CD4-positive, alpha-beta T cell treated with Interferon gamma for 1 hour (primary cell): ENCODE results near the gene PILRA.
"Not testable (repeated sequence)": the region's sequence is repeated elsewhere in the genome, so short reads cannot be mapped to it uniquely, and the experiment has no call there.

Experiments used
- DNase-seq: peaks from one replicate; pipeline ENCODE4 v3.0.0-alpha.2; 2020

The PILRA gene

DNA sequence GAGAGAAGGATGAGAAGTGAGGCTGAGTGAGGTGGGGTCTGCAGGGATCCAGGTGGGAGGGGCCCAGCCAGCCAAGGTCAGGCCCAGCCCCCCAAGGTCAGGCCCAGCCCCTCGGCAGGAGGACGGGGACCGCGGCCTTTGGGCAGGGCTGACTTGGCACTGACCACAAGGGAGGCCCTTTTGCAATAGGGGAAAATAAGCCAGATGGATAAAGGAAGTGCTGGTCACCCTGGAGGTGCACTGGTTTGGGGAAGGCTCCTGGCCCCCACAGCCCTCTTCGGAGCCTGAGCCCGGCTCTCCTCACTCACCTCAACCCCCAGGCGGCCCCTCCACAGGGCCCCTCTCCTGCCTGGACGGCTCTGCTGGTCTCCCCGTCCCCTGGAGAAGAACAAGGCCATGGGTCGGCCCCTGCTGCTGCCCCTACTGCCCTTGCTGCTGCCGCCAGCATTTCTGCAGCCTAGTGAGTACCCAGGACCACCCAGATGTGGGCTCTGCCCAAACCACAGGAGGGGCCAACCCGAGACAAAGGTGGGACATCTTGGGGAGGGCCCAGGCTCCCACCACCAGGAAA, at the start of gene PILRA:
Gene PILRA, plus strand, starts transcription at position 227 of the 571 bp plus-strand sequence. Its CDS starts 170 bp downstream, at position 397.
- DNase-seq = peak; percentile 53

DNA sequence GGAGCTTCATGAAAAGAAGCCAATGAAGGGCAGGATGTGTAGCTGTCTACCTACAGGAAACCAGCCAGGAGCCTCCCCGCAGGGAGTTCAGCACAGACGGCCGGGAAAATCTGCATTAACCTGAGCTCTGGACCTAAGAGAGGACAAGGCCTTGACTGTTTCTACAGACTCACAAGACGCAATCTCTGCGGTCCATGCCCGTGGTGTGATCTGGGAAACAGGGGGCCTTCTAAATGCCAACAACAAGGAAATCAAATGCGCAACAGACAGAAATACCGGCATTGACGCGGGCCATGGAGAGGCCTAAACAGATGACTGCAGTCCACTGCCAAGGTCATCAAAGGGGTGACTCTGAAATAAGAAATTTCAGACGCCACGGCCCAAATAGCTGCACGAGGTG, 49.1 kb upstream of the PILRA start:
- not testable (repeated sequence) for DNase-seq

DNA sequence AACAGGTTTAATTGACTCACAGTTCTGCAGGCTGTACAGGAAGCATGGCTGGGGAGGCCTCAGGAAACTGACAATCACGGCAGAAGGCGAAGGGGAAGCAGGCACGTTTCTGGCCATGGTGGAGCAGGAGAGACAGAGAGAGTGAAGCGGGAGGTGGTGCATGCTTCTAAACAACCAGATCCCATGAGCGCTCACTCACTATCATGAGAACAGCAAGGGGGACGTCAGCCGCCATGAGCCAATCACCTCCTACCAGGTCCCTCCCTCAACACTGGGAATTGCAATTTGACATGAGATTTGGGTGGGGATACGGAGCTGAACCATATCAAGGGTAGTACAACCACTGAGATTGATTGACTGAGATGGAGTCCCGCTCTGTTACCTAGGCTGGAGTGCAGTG, 47.6 kb upstream of the PILRA start:
- DNase-seq = not testable (repeated sequence)

DNA sequence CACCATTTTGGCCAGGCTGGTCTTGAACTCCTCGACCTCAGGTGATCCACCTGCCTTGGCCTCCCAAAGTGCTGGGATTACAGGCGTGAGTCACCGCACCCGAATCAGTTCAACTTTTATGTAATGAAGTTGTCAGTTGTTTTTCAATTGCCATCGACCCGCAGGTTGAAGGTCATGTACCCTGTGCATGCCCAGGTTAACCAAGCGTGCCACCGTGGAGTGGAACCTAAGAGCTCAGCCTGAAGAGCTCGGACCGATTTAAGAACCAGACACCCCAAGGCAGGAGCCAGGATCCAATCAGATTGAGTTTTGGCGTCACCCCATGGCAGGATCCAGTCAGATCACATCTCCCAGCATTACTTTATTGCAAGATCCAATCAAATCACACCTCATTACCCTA, 46.4 kb upstream of the PILRA start:
- not testable (repeated sequence) for DNase-seq

DNA sequence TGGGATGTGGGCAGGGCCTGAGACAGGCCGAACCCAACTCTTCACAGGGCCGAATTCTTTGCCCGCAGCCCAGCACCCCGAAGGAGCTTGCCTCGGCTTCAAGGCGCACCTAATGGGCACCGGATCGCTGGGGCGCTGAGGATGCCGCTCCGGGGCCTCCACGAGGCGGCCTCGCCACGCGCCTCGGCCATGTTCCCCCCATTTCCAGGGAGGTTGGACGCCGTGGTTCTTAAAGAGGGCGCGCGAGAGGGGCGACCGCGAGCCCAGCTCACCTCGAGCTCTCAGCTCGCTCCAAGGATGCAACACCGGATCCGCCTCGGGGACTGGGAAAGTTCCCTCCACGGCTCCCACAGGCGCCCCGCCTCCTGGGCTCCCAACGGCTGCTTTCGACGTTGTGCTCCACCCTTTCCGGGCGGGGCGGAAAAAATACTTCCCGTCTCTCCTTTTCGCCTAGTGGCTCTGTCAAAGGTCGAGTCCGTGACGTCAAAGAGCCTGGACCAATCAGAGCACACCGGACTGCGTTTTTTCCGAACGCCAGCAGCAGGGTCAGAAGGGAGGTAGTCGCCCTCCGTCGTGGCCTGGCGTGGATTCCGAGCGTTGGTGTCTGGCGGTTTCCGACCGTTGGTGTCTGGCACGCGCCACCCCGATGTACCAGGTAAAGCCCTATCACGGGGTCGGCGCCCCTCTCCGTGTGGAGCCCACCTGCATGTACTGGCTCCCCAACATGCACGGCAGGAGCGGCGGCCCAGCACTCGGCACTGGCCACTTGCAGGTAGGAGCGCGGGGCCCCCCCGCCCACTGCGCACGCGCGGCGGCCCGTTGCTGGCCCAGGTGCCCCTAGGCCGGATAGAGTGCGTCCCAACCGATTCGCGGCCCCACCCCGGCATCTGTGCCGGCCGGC, 37.5 kb upstream of the PILRA start:
- peak; percentile 93 for DNase-seq

GRCh38 chr7:100338083-100338696, 35.1 kb upstream of the PILRA start:
- DNase-seq = not testable (repeated sequence)

DNA sequence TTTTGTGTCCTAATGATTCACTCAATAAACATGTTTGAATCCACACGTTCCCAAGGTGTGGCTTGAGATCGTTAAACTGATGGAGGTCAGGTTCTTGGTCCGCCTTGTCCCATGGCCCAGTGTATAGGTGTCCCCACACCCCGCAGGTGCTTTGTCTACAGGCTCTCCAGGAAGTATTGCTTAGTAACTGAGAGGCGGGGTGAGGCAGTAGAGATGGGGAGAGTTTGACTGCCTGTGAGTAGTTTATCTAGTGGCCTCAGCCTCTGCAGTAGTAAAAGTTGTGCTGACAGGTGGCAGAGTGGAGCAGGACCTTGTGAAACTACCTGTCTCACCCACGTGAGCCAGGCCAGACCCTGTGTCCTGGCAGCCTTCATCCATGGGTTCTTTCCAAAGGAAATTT, 32.0 kb upstream of the PILRA start:
- DNase-seq = not testable (repeated sequence)

DNA sequence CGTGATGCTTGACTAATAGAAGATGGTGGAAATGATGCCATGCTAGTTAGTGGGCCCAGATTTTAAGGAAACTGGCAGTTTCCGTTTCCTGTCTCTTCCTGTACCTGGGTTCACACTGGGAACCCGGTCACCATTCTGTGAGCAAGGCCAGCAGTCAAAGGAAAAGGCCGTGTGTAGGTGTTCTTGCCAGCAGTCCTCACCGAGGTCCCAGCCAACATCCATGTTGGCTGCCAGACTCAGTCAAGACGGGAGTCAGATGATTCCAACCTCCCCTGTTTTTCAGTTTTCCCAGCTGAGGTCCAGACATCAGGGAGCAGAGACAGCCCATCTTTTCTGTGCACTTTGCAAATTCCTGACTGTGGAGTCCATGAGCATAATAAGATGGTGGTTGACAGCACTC, 30.5 kb upstream of the PILRA start:
- DNase-seq = no peak

DNA sequence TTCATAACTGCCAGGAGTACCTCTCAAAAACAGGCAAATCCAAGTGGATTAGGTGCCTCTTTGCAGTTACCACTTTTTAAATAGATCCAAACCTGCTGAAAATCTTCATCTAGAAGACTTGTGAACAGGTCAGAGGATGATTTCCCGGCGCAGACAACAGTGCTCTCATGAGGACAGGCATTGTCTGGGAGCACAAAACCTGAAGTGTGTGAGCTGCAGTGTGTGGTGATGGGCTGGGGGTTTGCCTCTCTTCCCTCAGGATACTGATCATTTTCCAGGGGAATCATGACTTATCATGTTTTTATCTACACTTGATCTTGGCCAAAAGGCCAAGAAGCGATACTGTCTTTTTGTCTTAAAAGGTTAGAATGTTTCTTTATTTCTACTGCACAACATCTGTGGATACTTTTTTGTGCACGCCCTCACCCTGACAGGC, 29.1 kb upstream of the PILRA start:
- not testable (repeated sequence) for DNase-seq

GRCh38 chr7:100344560-100345287, 28.6 kb upstream of the PILRA start:
- DNase-seq = peak; percentile 93

DNA sequence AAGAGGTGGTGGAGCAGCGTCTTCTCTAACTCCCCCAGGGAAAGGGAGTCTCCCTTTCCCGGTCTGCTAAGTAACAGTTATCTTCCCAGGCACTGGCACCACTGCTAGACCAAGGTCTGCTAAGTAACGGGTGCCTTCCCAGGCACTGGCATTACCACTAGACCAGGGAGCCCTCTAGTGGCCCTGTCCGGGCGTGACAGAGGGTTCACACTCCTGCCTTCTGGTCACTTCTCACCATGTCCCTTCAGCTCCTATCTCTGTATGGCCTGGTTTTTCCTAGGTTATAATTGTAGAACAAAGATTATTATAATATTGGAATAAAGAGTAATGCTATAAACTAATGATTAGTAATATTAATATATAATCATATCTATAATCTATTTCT, 28.0 kb upstream of the PILRA start:
- peak; percentile 76 for DNase-seq

DNA sequence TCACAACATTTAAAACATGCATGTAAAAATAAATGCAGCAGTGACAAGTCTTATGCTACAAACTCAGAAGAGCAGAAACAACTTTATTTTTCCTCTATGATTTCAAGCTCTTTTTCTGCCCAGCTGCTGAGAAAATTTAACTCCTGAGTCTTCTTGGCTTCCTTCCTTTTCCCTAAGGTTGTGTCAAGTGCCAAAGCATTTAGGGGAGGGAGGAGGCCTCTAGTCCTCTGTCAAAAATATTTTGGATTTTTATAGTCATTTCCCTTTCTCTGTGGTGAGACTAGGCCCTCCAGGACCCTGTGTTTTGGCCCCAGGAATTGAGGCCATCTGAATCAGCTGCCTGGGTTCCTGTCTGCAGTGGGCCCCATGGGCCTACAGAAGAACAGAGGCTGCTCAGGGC, 26.4 kb upstream of the PILRA start:
- no peak for DNase-seq

DNA sequence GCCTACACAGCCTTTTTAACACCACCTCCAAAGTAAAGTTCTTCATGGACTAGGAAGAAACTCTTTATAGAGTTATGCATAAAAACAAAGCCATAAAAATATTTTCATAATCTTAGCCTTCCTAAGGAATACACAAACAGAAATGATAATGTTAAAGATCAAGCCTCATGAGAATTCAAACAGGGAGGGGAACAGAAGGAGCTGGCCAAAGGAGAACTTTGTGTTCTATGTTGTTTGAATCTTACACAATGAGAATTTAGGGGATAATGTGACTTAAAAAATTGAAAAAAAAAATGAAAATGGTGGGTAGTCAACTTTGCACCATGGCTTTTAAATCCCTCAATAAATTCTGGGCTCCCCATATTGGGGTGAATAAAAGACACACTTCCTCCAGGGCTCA, 24.5 kb upstream of the PILRA start:
- DNase-seq = no peak

GRCh38 chr7:100349757-100350156, 23.5 kb upstream of the PILRA start:
- no peak for DNase-seq

GRCh38 chr7:100351657-100352058, 21.6 kb upstream of the PILRA start:
- no peak for DNase-seq

DNA sequence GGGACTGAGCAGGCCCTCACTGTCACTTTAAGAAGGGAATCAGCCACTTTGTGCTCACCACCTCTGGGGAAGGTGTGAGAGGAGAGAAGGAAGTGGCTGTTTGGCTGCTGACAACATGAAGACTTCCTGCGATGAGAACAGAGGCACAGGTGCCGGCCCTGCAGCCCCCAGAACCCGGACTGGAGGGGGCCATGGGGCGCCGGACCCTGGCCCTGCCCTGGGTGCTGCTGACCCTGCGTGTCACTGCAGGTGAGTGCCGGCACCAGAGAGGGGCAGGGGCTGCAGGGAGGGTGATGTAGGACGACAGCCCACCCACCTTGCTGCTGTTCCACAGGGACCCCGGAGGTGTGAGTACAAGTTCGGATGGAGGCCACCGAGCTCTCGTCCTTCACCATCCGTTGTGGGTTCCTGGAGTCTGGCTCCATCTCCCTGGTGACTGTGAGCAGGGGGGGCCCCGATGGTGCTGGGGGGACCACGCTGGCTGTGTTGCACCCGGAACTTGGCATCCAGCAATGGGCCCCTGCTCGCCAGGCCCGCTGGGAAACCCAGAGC, 21.0 kb upstream of the PILRA start:
- not testable (repeated sequence) for DNase-seq

GRCh38 chr7:100352984-100353684, 20.2 kb upstream of the PILRA start:
- DNase-seq = no peak

GRCh38 chr7:100353685-100354330, 19.5 kb upstream of the PILRA start:
- peak; percentile 42 for DNase-seq

DNA sequence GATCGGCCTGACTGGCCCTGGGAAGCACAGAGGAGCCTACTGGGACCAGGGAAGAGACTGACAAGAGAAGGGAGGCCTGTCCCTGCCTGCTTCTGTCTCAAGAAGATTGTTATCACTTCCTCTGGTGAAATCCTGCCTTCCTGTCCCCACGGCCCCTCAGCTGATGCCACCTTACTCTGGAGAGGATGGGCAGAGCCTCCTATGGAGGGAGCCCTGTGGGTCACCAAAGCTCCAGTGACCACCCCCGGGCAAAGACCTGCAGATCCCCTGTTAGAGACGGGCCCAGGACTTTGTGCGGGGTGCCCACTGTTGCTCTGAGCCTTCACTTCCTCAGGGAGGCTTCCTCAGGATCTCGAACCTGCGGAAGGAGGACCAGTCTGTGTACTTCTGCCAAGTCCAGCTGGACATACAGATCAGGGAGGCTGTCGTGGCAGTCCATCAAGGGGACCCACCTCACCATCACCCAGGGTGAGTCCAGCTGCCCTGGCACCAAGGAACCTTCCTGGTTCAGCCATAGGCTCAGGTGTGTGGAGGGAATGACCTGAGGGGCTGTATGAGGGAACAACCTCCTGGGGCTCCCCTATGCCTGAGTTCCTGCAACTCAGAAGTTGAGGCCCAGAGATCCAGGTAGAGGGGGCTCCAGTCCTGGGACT, 16.7 kb upstream of the PILRA start:
- DNase-seq = no peak

- no peak for DNase-seq
Observed at GRCh38 chr7:100357131-100357561, 16.1 kb upstream of the PILRA start.
